ENCODE results near the gene PDZRN4. TPM values are rescaled to one million over a fixed set of nuclear protein-coding genes. Genes with fewer than 3 reads are reported as not detected.

PDZRN4 gene
- total and polyA plus RNA-seq, 2 experiments from 2014 or later = 0.90 TPM; not detected in 1

DNA sequence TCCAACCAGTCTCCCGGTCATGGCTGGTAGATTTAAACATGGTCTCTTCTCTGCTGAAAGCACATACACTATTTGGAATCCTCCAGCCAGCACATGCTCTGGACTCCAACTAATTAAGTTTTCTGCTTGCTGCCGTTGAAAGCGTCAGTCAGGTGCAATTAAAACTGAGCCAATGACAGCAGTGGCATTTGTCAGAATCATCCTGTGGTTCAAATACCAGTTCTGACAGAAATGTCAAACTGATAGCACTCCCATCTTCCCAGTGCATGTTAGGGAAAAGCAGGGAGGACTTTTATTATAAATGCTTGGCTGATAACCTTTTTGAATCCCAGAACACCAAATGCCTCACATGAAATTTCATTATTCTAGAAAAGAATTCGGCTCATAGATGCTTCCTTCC is 401.8 kb downstream of the PDZRN4 start (continued):
- TF ChIP-seq, protein P1, sequence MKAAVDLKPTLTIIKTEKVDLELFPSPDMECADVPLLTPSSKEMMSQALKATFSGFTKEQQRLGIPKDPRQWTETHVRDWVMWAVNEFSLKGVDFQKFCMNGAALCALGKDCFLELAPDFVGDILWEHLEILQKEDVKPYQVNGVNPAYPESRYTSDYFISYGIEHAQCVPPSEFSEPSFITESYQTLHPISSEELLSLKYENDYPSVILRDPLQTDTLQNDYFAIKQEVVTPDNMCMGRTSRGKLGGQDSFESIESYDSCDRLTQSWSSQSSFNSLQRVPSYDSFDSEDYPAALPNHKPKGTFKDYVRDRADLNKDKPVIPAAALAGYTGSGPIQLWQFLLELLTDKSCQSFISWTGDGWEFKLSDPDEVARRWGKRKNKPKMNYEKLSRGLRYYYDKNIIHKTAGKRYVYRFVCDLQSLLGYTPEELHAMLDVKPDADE (IDR thresholded peaks at IDR 0.05) = no peak
- no peak for TF ChIP-seq CREB1 (CRISPR knock-in tag; IDR thresholded peaks at IDR 0.05; ENCODE audit: low read depth)
- TF ChIP-seq ZNF331 (CRISPR knock-in tag; IDR thresholded peaks at IDR 0.05; ENCODE audit: low read depth) = no peak
- no peak for TF ChIP-seq EZH2 (IDR thresholded peaks at IDR 0.05; ENCODE audit: low read depth, unreplicated experiment)
- TF ChIP-seq, protein P2, sequence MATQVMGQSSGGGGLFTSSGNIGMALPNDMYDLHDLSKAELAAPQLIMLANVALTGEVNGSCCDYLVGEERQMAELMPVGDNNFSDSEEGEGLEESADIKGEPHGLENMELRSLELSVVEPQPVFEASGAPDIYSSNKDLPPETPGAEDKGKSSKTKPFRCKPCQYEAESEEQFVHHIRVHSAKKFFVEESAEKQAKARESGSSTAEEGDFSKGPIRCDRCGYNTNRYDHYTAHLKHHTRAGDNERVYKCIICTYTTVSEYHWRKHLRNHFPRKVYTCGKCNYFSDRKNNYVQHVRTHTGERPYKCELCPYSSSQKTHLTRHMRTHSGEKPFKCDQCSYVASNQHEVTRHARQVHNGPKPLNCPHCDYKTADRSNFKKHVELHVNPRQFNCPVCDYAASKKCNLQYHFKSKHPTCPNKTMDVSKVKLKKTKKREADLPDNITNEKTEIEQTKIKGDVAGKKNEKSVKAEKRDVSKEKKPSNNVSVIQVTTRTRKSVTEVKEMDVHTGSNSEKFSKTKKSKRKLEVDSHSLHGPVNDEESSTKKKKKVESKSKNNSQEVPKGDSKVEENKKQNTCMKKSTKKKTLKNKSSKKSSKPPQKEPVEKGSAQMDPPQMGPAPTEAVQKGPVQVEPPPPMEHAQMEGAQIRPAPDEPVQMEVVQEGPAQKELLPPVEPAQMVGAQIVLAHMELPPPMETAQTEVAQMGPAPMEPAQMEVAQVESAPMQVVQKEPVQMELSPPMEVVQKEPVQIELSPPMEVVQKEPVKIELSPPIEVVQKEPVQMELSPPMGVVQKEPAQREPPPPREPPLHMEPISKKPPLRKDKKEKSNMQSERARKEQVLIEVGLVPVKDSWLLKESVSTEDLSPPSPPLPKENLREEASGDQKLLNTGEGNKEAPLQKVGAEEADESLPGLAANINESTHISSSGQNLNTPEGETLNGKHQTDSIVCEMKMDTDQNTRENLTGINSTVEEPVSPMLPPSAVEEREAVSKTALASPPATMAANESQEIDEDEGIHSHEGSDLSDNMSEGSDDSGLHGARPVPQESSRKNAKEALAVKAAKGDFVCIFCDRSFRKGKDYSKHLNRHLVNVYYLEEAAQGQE (IDR thresholded peaks at IDR 0.05; ENCODE audit: unreplicated experiment) = no peak
- no peak for TF ChIP-seq ZNF114 (CRISPR knock-in tag; IDR thresholded peaks at IDR 0.05)
- TF ChIP-seq JUNB (IDR thresholded peaks at IDR 0.05; ENCODE audit: unreplicated experiment) = no peak
- TF ChIP-seq POLR2AphosphoS5 (IDR thresholded peaks at IDR 0.05; ENCODE audit: low read depth) = no peak
- no peak for TF ChIP-seq STAT1 (IDR thresholded peaks at IDR 0.05; ENCODE audit: unreplicated experiment)

DNA sequence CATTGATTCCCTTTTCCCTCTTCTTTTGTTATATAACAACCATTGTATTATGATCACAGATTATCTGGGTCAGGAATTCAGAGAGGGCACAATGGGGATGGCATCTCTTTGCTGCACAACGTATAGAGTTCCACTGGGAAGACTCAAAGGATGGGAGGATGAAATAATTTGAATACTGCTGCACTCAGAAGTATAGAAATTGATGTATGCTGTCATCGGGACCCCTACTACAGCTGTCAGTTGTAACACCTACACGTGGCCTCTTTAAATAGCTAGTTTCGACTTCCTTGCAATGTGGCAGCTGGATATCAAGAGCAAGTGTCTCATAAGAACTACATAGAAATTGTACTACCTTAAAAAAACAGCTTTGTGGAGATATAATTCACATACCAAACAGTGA is 408.1 kb downstream of the PDZRN4 start:
- no peaks in the 10 kb centered on the region for H4K20me1 ChIP-seq (replicated peaks; ENCODE audit: insufficient read depth)
- no peaks in the 10 kb centered on the region for H3K36me3 ChIP-seq (ENCODE audit: insufficient read depth)
- H3K4me3 ChIP-seq = no peak overlapping the region
- ATAC-seq (no peak), DNase-seq (ENCODE audit: low spot score) (no peak)
- H3K36me3 Mint-ChIP-seq (ENCODE audit: low read depth) = peaks cover under 1% of the 10 kb centered on the region; the same call in 2 of the 3 replicates
- no peaks in the 10 kb centered on the region for H3K27me3 ChIP-seq (ENCODE audit: insufficient read depth)
- no peak overlapping the region for H3K4me3 Mint-ChIP-seq
- peaks cover 6% of the 10 kb centered on the region; the same call in 2 of the 3 replicates for H3K9me3 Mint-ChIP-seq
- peaks cover 15% of the 10 kb centered on the region for H3K4me1 ChIP-seq (ENCODE audit: insufficient read depth)
- H3K4me2 ChIP-seq = no peak overlapping the region
- H3F3A ChIP-seq (replicated peaks; ENCODE audit: low read depth) = no peaks in the 10 kb centered on the region
- H3K4me1 Mint-ChIP-seq = peaks cover 14% of the 10 kb centered on the region
- H2AFZ ChIP-seq = no peak overlapping the region
- H3K27ac ChIP-seq (ENCODE audit: low read depth) = no peak overlapping the region
- no peak overlapping the region for H3K27ac Mint-ChIP-seq
- no peaks in the 10 kb centered on the region for H3K27me3 Mint-ChIP-seq (ENCODE audit: insufficient read depth, low read depth, poor library complexity)
- H3K79me2 ChIP-seq (replicated peaks; ENCODE audit: insufficient read depth) = no peaks in the 10 kb centered on the region
- H3K9me2 ChIP-seq (ENCODE audit: insufficient read depth) = no peaks in the 10 kb centered on the region
- TF ChIP-seq, protein P2 (IDR thresholded peaks at IDR 0.05; ENCODE audit: unreplicated experiment) = no peak
- TF ChIP-seq EZH2 (IDR thresholded peaks at IDR 0.05; ENCODE audit: low read depth, unreplicated experiment) = no peak
- no peak for TF ChIP-seq ZNF331 (CRISPR knock-in tag; IDR thresholded peaks at IDR 0.05; ENCODE audit: low read depth)
- no peak for TF ChIP-seq ZNF462 (CRISPR knock-in tag; IDR thresholded peaks at IDR 0.05)
- no peak for TF ChIP-seq POLR2AphosphoS5 (IDR thresholded peaks at IDR 0.05; ENCODE audit: low read depth)
- TF ChIP-seq ZNF114 (CRISPR knock-in tag; IDR thresholded peaks at IDR 0.05) = no peak
- no peak for TF ChIP-seq NANOG (IDR thresholded peaks at IDR 0.05; ENCODE audit: borderline replicate concordance)
